B cell (primary cell): Measurements from ENCODE around the gene JAG1. TPM values are rescaled to one million over a fixed set of nuclear protein-coding genes. Genes with fewer than 3 reads are reported as not detected.

Experiments used
- ATAC-seq: fragments of 200-7000 bp; cut with Tn5 transposase; one replicate; pipeline ENCODE4 v1.10.0; 2021; ENCODE audit warnings: low read depth, mild to moderate bottlenecking, moderate number of reproducible peaks, moderate library complexity
- CTCF ChIA-PET: fragments of 350-600 bp; sonication (Branson Sonifier 250); formaldehyde crosslinking; loops from one replicate; lab custom pipeline; 2021; ENCODE audit warnings: antibody characterized with exemption, inconsistent platforms; lab: Charles Lee
- POLR2A ChIA-PET: fragments of 350-600 bp; sonication (Branson Sonifier 250); formaldehyde crosslinking; loops from one replicate; lab custom pipeline; 2021; ENCODE audit warnings: antibody characterized with exemption; lab: Charles Lee
- DNase-seq: peaks from one replicate; pipeline ENCODE4 v3.0.0; 2013
- H2AFZ ChIP-seq: 2 replicates; pipeline ENCODE4 v1.6.1; 2012; ENCODE audit warnings: mild to moderate bottlenecking, low read depth, low read length; ENCODE audit not compliant: insufficient read depth, poor library complexity, severe bottlenecking
- H3K27ac ChIP-seq, 2 donors: 1 replicate in 1 of 2; 2 replicates in 1 of 2; pipeline ENCODE4 v1.5.1; 2012 to 2013; ENCODE audit warnings: low read length in 2 of 2, mild to moderate bottlenecking in 2 of 2, moderate library complexity in 1 of 2
- H3K27me3 ChIP-seq, 4 experiments: fragments of 200-600 bp in 1 of 4; sonication (generic) in 1 of 4; replicated peaks in 1 of 4; 1 replicate in 2 of 4; 2 replicates in 2 of 4; pipeline versions ENCODE4 v1.6.1 to v1.7.0; 2013 to 2016; ENCODE audit warnings: low read length in 3 of 4, mild to moderate bottlenecking in 2 of 4, mixed read lengths in 1 of 4, moderate library complexity in 1 of 4; ENCODE audit not compliant: insufficient read depth in 4 of 4, control insufficient read depth in 3 of 4; ENCODE audit errors: control extremely low read depth in 1 of 4
- H3K36me3 ChIP-seq, 2 experiments: replicated peaks in 1 of 2; 1 replicate in 1 of 2; 2 replicates in 1 of 2; pipeline versions ENCODE4 v1.6.1 to v1.7.1; 2013; ENCODE audit warnings: low read length in 1 of 2; ENCODE audit not compliant: insufficient read depth in 2 of 2, control insufficient read depth in 1 of 2; ENCODE audit errors: control extremely low read depth in 1 of 2, extremely low read depth in 1 of 2
- H3K4me1 ChIP-seq, 2 donors: fragments of 200-600 bp in 1 of 2; sonication (generic) in 1 of 2; 1 replicate in 1 of 2; 2 replicates in 1 of 2; pipeline versions ENCODE4 v1.5.1 to v1.6.1; 2013 to 2017; ENCODE audit warnings: low read length in 2 of 2; ENCODE audit not compliant: control insufficient read depth in 2 of 2, insufficient read depth in 2 of 2
- H3K4me2 ChIP-seq: replicated peaks from 2 replicates; pipeline ENCODE3; 2012; ENCODE audit warnings: mild to moderate bottlenecking, low read depth, low read length; ENCODE audit not compliant: poor library complexity, severe bottlenecking
- H3K4me3 ChIP-seq, 5 experiments: fragments of 200-600 bp in 1 of 5; sonication (generic) in 1 of 5; 1 replicate in 3 of 5; 2 replicates in 2 of 5; pipeline versions ENCODE4 v1.5.1 to v1.7.0; 2011 to 2016; ENCODE audit warnings: low read length in 4 of 5, mild to moderate bottlenecking in 4 of 5, low read depth in 2 of 5, control low read depth in 1 of 5, moderate library complexity in 1 of 5; ENCODE audit not compliant: insufficient read depth in 1 of 5; ENCODE audit errors: control extremely low read depth in 1 of 5, extremely low read depth in 1 of 5
- H3K79me2 ChIP-seq: fragments of 200-600 bp; sonication (generic); one replicate; pipeline ENCODE4 v1.6.0; 2016; ENCODE audit warnings: low read length; ENCODE audit not compliant: control insufficient read depth, insufficient read depth
- H3K9ac ChIP-seq: fragments of 200-600 bp; sonication (generic); 2 replicates; pipeline ENCODE4 v1.6.1; 2017; ENCODE audit warnings: mild to moderate bottlenecking, low read length, moderate library complexity
- H3K9me3 ChIP-seq, 3 donors: one replicate each; pipeline versions ENCODE4 v1.6.1 to v1.7.1; 2013; ENCODE audit warnings: low read length in 2 of 3; ENCODE audit not compliant: control insufficient read depth in 2 of 3, insufficient read depth in 1 of 3; ENCODE audit errors: control extremely low read depth in 1 of 3
- H4K20me1 ChIP-seq: 2 replicates; pipeline ENCODE4 v1.6.0; 2012; ENCODE audit warnings: mild to moderate bottlenecking, low read length; ENCODE audit not compliant: insufficient read depth, control insufficient read depth, poor library complexity, severe bottlenecking
- H3K27ac Mint-ChIP-seq: one replicate; pipeline ENCODE4 v1.8.0; 2021; ENCODE audit warnings: mixed read lengths
- H3K27me3 Mint-ChIP-seq: one replicate; pipeline ENCODE4 v1.8.0; 2021; ENCODE audit warnings: mixed read lengths
- H3K4me1 Mint-ChIP-seq: one replicate; pipeline ENCODE4 v1.8.0; 2021; ENCODE audit warnings: mixed read lengths
- H3K4me3 Mint-ChIP-seq: one replicate; pipeline ENCODE4 v1.8.0; 2021; ENCODE audit warnings: mixed read lengths
- H3K9me3 Mint-ChIP-seq: one replicate; pipeline ENCODE4 v1.8.0; 2022; ENCODE audit warnings: mixed read lengths; ENCODE audit not compliant: insufficient read depth
- EZH2 ChIP-seq: IDR thresholded peaks from 2 replicates; pipeline ENCODE4 v1.6.1; 2012; ENCODE audit warnings: borderline replicate concordance, low read depth, mild to moderate bottlenecking, moderate library complexity, low read length; ENCODE audit not compliant: insufficient read depth, poor library complexity, severe bottlenecking
- WGBS: methylation state at CpG from one replicate; pipeline ENCODE4 v1.1.5; 2013; ENCODE audit warnings: missing lambda C conversion rate; ENCODE audit not compliant: insufficient coverage; 5-methylcytosine and 5-hydroxymethylcytosine counted together
- intact Hi-C: fragments of 100-400 bp; cut with micrococcal nuclease; formaldehyde crosslinking; loops from one replicate; pipeline ENCODE4 v1.10.0; 2022
- polyA plus RNA-seq: library from polyadenylated mRNA; depleted of rRNA; stranded (reverse); fragments of >200 nt; gene quantifications from 2 replicates; pipeline ENCODE4 v1.2.3, GENCODE V29; 2012
- total RNA-seq, 2 donors: library from RNA; stranded (reverse); fragments of 120-200 nt in 1 of 2; gene quantifications; 1 replicate in 1 of 2; 2 replicates in 1 of 2; pipeline versions ENCODE4 v1.2.3 to v1.2.4, GENCODE V29; 2013 to 2022
- TF ChIP-seq, protein P1 (sequence below): fragments of 200-600 bp; IDR thresholded peaks from one replicate; pipeline ENCODE4 v1.8.0; 2022; ENCODE audit warnings: antibody characterized with exemption, mild to moderate bottlenecking

JAG1 gene
- total and polyA plus RNA-seq, 2 donors (not counting 1 experiment from before 2014, with no cell fraction given) = not detected

DNA sequence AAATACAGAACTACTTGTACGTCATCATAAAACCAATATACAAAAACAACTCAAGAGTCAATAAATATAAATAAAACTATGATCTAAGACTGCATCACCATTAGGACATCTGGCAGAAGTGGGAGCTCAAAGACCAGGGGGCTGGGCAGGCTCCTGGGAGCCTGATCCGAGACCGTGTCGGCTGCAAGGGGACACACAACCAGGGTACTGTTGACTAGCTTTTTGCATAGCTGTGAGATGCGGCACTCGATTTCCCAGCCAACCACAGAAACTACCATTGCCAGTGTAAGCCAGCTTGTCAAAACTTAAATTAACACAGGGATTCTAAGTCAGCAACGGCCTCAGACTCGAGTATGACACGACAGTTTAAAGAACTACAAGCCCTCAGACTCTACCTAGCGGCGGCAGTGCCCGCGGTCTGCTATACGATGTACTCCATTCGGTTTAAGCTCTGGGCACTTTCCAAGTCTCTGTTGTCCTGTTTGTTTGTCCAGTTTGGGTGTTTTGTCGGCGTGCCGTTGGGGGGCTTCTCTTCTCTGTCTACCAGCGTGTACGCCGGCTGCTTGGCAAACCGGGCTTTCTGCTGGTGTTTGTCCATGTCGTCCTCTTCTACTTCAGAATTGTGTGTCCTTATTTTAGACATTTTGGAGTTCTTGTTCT lies 34.6 kb downstream of the JAG1 start:
- H3K4me3 ChIP-seq = no peak overlapping the region
- H4K20me1 ChIP-seq = no peaks in the 10 kb centered on the region
- no peak overlapping the region for H3K27ac Mint-ChIP-seq
- peaks cover 4% of the 10 kb centered on the region for H3K4me1 Mint-ChIP-seq
- no peaks in the 10 kb centered on the region for H3K79me2 ChIP-seq
- 96% methylated on average over 12 of the region's 23 CpGs for WGBS
- intact Hi-C loops = no loop called here
- no peaks in the 10 kb centered on the region for H3K9me3 Mint-ChIP-seq
- H3K9me3 ChIP-seq = no peaks in the 10 kb centered on the region
- H2AFZ ChIP-seq = no peak overlapping the region
- no peak overlapping the region for H3K27ac ChIP-seq
- no peaks in the 10 kb centered on the region for H3K36me3 ChIP-seq
- TF ChIP-seq EZH2 = no peak
- TF ChIP-seq, protein P1, sequence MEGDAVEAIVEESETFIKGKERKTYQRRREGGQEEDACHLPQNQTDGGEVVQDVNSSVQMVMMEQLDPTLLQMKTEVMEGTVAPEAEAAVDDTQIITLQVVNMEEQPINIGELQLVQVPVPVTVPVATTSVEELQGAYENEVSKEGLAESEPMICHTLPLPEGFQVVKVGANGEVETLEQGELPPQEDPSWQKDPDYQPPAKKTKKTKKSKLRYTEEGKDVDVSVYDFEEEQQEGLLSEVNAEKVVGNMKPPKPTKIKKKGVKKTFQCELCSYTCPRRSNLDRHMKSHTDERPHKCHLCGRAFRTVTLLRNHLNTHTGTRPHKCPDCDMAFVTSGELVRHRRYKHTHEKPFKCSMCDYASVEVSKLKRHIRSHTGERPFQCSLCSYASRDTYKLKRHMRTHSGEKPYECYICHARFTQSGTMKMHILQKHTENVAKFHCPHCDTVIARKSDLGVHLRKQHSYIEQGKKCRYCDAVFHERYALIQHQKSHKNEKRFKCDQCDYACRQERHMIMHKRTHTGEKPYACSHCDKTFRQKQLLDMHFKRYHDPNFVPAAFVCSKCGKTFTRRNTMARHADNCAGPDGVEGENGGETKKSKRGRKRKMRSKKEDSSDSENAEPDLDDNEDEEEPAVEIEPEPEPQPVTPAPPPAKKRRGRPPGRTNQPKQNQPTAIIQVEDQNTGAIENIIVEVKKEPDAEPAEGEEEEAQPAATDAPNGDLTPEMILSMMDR = no peak
- ChIA-PET CTCF (no interaction called here), POLR2A (no interaction called here)
- H3K4me1 ChIP-seq = peaks cover 5% of the 10 kb centered on the region in 2 donors
- H3K27me3 Mint-ChIP-seq = no peaks in the 10 kb centered on the region
- H3K9ac ChIP-seq = no peak overlapping the region
- H3K27me3 ChIP-seq = no peaks in the 10 kb centered on the region
- no peak overlapping the region for H3K4me3 Mint-ChIP-seq
- DNase-seq = no peak
- H3K4me2 ChIP-seq = no peak overlapping the region
- ATAC-seq = no peak

DNA sequence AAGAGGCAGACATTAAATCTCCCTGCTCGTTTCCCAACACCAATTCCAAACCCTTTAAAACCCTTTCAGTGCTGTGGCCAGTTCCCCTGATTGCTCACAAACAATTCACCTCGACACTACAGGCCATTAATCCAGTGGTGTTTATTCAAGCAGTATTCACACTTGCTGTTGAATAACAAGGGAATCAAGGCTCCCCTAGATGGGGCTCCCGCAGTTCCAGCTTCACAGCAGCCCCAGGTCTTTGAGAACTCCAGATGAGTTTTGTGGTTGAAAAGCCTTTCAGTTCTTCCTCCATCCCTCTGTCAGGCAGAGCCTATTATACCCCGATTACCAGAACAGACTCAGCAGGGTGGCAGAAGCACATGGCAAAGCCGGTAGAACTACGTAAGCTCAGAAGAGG lies 36.2 kb downstream of the JAG1 start:
- intact Hi-C loops = no loop called here
- CTCF ChIA-PET = no interaction called here
- POLR2A ChIA-PET = no interaction called here
- WGBS = 93% methylated on average over 2 of the region's 6 CpGs
- Mint-ChIP-seq H3K27me3 (no peaks in the 10 kb centered on the region), H3K9me3 (no peaks in the 10 kb centered on the region), H3K4me1 (peaks cover 20% of the 10 kb centered on the region), H3K27ac (no peak overlapping the region), H3K4me3 (no peak overlapping the region)
- Histone ChIP-seq H3K4me3 (no peak overlapping the region), H3K36me3 (no peaks in the 10 kb centered on the region), H3K27me3 (no peaks in the 10 kb centered on the region), H4K20me1 (no peaks in the 10 kb centered on the region), H3K9ac (no peak overlapping the region), H3K4me1 (peaks cover 16 to 19% of the 10 kb centered on the region in 2 donors), H3K27ac (no peak overlapping the region), H2AFZ (no peak overlapping the region), H3K9me3 (no peaks in the 10 kb centered on the region), H3K79me2 (no peaks in the 10 kb centered on the region), H3K4me2 (no peak overlapping the region)
- no peak for TF ChIP-seq EZH2
- TF ChIP-seq, protein P1 = no peak
- ATAC-seq (no peak), DNase-seq (no peak)
